Duodenal mucosa (tissue), 2 donors: ENCODE data around the gene SGCD.

Experiments used
- H3K27ac ChIP-seq: one replicate; pipeline ENCODE4 v1.7.0; 2013; ENCODE audit warnings: low read depth, low read length
- H3K27me3 ChIP-seq, 2 donors: one replicate each; pipeline ENCODE4 v1.7.0; 2013; ENCODE audit warnings: low read length in 2 of 2, control low read depth in 1 of 2; ENCODE audit not compliant: insufficient read depth in 2 of 2, control insufficient read depth in 1 of 2
- H3K36me3 ChIP-seq, 2 donors: one replicate each; pipeline ENCODE4 v1.7.0; 2013; ENCODE audit warnings: low read length in 2 of 2, control low read depth in 1 of 2; ENCODE audit not compliant: insufficient read depth in 2 of 2, control insufficient read depth in 1 of 2
- H3K4me1 ChIP-seq, 2 donors: one replicate each; pipeline ENCODE4 v1.7.0; 2013; ENCODE audit warnings: low read length in 2 of 2, control low read depth in 1 of 2; ENCODE audit not compliant: insufficient read depth in 2 of 2, control insufficient read depth in 1 of 2
- H3K4me3 ChIP-seq, 2 donors: one replicate each; pipeline ENCODE4 v1.7.0; 2013; ENCODE audit warnings: low read length in 2 of 2, low read depth in 1 of 2
- H3K9ac ChIP-seq, 2 donors: one replicate each; pipeline ENCODE4 v1.7.0; 2013; ENCODE audit warnings: low read length in 2 of 2, low read depth in 1 of 2
- H3K9me3 ChIP-seq, 2 donors: one replicate each; pipeline ENCODE4 v1.7.0; 2013; ENCODE audit warnings: low read length in 2 of 2, control low read depth in 1 of 2; ENCODE audit not compliant: control insufficient read depth in 1 of 2

SGCD gene

DNA sequence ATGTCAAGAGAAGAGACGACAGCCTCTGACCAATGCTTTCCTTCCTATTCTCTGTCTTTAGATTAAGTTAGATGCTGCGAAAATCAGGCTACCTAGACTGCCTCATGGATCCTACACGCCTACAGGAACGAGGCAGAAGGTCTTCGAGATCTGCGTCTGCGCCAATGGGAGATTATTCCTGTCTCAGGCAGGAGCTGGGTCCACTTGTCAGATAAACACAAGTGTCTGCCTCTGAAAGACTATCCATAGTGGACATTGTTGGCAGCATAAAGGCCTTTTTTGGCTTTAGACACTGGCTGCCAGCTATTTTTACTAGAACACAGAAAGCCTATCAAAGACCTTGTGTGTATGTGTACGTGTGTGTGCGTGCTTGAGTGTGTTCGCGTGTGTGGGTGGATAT, 432.2 kb downstream of the SGCD start:
- Histone ChIP-seq H3K9ac (no peak overlapping the region), H3K36me3 (no peaks in the 10 kb centered on the region), H3K4me1 (no peaks in the 10 kb centered on the region), H3K4me3 (no peak overlapping the region), H3K27ac (no peak overlapping the region), H3K27me3 (no peaks in the 10 kb centered on the region), H3K9me3 (no peaks in the 10 kb centered on the region)

DNA sequence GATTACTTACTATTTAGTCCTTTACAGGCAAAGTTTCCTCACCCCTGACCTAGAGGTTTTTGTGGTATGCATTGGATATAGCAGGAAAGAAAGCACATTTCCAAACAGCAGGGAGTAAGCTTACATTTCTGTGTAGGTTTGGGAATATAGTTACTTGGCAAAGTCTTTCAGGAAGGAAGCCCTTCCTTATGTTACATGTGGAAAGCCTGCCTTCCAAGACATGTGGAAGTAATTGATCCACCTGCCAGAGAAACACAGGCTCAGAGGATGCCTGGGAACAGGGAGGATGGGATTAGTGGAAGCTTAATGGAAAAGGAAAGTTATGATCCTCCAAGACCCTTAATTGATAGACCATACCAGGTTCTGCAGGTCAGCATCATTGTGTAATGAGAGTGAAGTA, 435.8 kb downstream of the SGCD start:
- no peak overlapping the region for H3K27ac ChIP-seq
- no peak overlapping the region for H3K9ac ChIP-seq
- no peaks in the 10 kb centered on the region for H3K9me3 ChIP-seq
- no peaks in the 10 kb centered on the region for H3K36me3 ChIP-seq
- H3K27me3 ChIP-seq, result no peaks in the 10 kb centered on the region
- H3K4me1 ChIP-seq, result no peaks in the 10 kb centered on the region
- no peak overlapping the region for H3K4me3 ChIP-seq

DNA sequence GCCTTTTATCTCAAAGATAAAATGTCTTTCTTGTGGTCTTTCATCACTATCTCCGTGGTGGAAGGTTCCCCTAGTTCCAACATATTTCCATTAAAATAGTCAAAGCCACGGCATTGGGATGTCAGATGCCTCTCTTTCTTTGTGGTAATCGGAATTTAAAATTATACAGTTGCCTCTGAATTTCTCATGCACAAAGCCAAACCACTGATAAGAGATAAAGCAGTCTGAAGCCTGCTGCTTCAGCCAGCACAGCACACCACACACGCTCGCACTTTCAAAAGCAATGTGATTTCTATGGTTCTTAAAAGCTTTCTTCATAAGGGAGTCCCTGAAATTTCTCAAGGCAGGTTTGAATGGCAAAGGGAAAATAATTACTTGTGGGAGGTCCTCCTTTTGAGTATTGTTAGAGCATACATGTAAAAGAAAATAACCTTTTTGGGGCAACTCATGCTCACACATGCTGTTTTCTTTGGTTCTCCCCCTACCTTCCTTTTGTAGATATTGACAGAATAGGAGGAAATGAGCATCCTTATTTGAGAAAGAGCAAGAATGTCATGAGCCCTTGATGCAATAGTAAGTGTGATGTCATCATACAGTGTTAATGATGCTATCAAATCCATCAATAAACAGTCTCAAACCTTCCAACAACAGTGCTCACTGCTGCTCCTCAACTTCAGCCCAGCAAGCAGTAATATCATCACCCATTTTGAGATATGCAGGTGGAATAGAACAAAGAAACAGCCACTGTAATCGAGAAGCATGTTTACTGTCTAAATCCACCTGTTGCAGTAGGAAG, 437.4 kb downstream of the SGCD start:
- Histone ChIP-seq H3K9me3 (no peaks in the 10 kb centered on the region), H3K4me3 (no peak overlapping the region), H3K4me1 (no peaks in the 10 kb centered on the region), H3K27ac (no peak overlapping the region), H3K9ac (no peak overlapping the region), H3K36me3 (no peaks in the 10 kb centered on the region), H3K27me3 (no peaks in the 10 kb centered on the region)

DNA sequence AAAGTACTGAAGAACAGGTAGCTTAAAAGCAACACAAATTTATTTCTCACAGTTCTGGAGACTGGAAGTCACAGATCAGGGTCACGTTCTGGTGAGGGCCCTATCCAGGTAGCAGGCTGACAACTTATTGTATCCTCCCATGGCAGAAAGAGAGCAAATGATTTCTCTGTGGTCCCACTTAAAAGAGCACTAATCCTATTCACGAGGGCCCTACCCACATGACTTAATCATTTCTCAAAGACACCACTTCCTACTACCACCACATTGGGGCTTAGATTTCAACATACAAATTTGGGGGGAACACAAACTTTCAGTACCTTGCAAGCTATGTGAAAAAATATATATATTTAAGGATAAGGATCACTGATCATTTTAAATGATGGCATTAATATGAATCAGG, 447.3 kb downstream of the SGCD start:
- Histone ChIP-seq H3K4me3 (no peak overlapping the region), H3K27me3 (no peaks in the 10 kb centered on the region), H3K9ac (no peak overlapping the region), H3K36me3 (no peaks in the 10 kb centered on the region), H3K27ac (no peak overlapping the region), H3K9me3 (no peaks in the 10 kb centered on the region), H3K4me1 (no peaks in the 10 kb centered on the region)

DNA sequence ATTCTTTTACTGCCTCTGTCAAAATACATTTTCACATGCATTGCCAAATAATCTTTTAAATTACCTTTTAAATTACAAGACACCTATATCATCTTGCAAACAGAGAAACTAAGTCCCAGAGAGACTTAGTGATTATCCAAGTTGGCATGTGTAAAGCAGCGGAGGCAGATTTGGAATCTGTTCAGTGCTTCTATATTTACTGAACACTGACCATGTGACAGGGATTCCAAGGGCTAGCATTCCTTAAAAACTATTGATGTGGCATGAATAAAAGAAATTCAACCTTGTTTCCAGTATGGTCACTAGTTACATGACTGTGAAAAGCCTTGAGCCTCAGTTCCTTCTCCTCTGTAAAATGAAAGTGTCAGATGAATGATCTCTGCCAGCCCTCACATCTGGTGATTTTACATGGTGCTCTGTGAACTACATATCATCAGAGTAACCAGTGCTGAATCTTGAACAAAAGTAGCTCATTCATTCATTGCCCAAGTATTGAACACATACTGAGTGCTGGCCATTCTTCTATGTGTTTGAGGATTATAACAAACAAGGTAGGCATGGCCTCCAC, 451.3 kb downstream of the SGCD start:
- Histone ChIP-seq H3K9ac (no peak overlapping the region), H3K27ac (no peak overlapping the region), H3K4me3 (no peak overlapping the region), H3K36me3 (no peaks in the 10 kb centered on the region), H3K9me3 (no peaks in the 10 kb centered on the region), H3K27me3 (no peaks in the 10 kb centered on the region), H3K4me1 (no peaks in the 10 kb centered on the region)

DNA sequence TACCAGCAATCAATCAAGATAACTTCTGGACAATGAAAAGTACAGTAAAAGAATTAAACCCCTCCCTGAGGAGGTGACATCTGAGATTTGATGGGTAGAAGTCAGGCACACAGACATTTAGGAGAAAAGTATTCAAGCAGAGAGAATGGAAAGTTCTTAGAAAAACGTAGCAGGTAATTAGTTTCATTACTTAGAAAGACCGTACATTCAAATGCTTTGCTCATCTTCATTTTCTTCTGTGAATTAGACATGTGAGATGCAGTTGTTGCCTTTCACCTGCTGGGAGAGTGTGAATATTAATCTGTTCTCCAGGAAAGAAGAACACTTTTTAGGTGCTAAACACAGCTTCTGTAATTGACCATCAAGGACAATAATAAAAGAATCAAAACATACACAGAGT, 451.8 kb downstream of the SGCD start:
- Histone ChIP-seq H3K9me3 (no peaks in the 10 kb centered on the region), H3K27me3 (no peaks in the 10 kb centered on the region), H3K9ac (no peak overlapping the region), H3K4me3 (no peak overlapping the region), H3K27ac (no peak overlapping the region), H3K36me3 (no peaks in the 10 kb centered on the region), H3K4me1 (no peaks in the 10 kb centered on the region)

DNA sequence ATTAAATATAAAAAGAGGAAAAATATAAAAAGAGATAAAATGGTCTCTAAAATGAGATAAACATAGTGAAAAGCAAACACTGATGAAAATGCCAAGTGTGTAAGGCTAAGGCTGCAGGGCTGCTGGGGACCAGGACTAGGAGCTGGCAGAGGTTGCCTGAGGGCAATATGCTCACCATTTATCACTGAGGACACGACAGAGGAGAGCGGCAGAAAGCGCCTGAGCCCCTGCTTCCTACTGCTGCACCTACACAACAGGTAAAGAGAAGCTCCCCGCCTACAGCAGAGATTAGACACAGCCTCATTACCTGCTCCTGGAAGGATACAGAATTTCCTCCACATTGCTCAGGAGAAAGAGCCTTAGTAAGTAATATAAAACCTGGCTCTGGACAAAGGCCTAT, 452.5 kb downstream of the SGCD start:
- no peak overlapping the region for H3K27ac ChIP-seq
- no peak overlapping the region for H3K4me3 ChIP-seq
- H3K36me3 ChIP-seq, result no peaks in the 10 kb centered on the region
- H3K9ac ChIP-seq, result no peak overlapping the region
- no peaks in the 10 kb centered on the region for H3K4me1 ChIP-seq
- H3K27me3 ChIP-seq, result no peaks in the 10 kb centered on the region
- no peaks in the 10 kb centered on the region for H3K9me3 ChIP-seq

DNA sequence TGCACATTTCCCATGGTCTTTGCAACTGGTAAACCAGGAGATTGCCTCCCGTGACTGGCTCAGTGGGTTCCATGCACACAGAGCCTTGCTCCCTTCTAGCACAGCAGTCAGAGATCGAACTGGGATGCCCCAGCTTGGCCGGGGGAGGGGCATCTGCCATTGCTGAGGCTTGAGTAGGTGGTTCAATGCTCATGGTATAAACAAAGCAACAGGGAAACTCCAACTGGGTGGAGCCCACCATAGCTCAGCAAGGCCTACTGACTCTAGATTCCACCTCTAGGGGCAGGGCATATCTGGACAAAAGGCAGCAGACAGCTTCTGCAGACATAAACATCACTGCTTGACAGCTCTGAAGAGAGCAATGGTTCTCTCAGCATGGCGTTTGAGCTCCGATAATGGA, 456.1 kb downstream of the SGCD start:
- H3K27me3 ChIP-seq, result no peaks in the 10 kb centered on the region
- no peaks in the 10 kb centered on the region for H3K4me1 ChIP-seq
- H3K9ac ChIP-seq, result no peak overlapping the region
- H3K4me3 ChIP-seq, result no peak overlapping the region
- no peak overlapping the region for H3K27ac ChIP-seq
- no peaks in the 10 kb centered on the region for H3K36me3 ChIP-seq
- H3K9me3 ChIP-seq, result no peaks in the 10 kb centered on the region

DNA sequence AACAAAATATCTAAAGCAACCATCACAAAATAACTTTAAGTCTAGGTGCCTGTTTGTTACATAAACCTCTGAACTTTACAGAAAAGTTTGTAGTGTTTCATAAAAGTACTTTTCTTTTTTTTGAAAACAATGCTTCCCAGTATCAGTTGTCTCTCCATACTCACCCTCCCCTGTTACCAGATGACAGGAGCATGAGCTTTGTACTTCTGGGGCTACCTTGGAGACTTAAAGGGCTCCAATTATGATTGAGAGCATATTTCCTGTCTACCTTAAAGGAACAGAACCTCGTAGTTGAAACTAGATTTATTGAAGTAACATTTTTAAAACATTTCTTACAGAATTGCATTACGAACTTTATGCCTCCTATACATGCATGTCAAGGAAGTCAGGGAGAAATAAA, 467.7 kb downstream of the SGCD start:
- no peaks in the 10 kb centered on the region for H3K9me3 ChIP-seq
- no peaks in the 10 kb centered on the region for H3K36me3 ChIP-seq
- no peak overlapping the region for H3K9ac ChIP-seq
- H3K27me3 ChIP-seq, result no peaks in the 10 kb centered on the region
- H3K4me1 ChIP-seq, result peaks cover 0 to 10% of the 10 kb centered on the region in 2 donors
- H3K4me3 ChIP-seq, result no peak overlapping the region
- H3K27ac ChIP-seq, result no peak overlapping the region

DNA sequence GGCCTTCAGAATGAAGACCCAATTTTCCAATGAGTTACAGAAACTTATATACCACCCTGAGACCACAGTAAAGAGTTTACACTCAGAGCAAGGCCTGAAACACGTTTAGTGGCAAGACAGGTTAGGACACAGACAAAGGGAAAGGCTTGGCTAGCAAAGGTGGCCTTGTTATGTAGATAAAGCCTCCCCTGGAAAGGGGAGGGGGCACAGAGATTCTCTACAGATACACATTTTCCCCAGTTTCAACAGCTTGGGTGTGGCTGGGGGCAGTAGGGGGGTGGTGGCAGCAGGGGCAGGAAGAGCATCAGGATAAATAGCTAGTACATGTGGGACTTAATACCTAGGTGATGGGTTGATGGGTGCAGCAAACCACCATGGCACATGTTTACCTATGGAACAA, 471.2 kb downstream of the SGCD start:
- Histone ChIP-seq H3K9ac (no peak overlapping the region), H3K4me3 (no peak overlapping the region), H3K27ac (no peak overlapping the region), H3K9me3 (no peaks in the 10 kb centered on the region), H3K27me3 (no peaks in the 10 kb centered on the region), H3K36me3 (no peaks in the 10 kb centered on the region), H3K4me1 (peaks cover 0 to 11% of the 10 kb centered on the region in 2 donors)
